Keratinocyte (primary cell): ENCODE data around the gene NF1.

Experiments
- EZH2 ChIP-seq: IDR thresholded peaks from one replicate; pipeline ENCODE4 v1.6.1; 2012; ENCODE audit warnings: inconsistent platforms, mild to moderate bottlenecking, low read length, moderate library complexity
- TF ChIP-seq, protein P1 (sequence below), 3 experiments: IDR thresholded peaks in 1 of 3; conservative IDR thresholded peaks in 1 of 3; optimal IDR thresholded peaks in 1 of 3; 2 replicates in 2 of 3; 3 replicates in 1 of 3; pipeline versions ENCODE3 to v1.5.1; 2011; ENCODE audit warnings: low read length in 3 of 3, mild to moderate bottlenecking in 3 of 3, moderate library complexity in 2 of 3, control low read depth in 1 of 3, inconsistent platforms in 1 of 3; ENCODE audit not compliant: insufficient read depth in 2 of 3; ENCODE audit errors: extremely low read depth in 1 of 3

- TF ChIP-seq, protein P1, sequence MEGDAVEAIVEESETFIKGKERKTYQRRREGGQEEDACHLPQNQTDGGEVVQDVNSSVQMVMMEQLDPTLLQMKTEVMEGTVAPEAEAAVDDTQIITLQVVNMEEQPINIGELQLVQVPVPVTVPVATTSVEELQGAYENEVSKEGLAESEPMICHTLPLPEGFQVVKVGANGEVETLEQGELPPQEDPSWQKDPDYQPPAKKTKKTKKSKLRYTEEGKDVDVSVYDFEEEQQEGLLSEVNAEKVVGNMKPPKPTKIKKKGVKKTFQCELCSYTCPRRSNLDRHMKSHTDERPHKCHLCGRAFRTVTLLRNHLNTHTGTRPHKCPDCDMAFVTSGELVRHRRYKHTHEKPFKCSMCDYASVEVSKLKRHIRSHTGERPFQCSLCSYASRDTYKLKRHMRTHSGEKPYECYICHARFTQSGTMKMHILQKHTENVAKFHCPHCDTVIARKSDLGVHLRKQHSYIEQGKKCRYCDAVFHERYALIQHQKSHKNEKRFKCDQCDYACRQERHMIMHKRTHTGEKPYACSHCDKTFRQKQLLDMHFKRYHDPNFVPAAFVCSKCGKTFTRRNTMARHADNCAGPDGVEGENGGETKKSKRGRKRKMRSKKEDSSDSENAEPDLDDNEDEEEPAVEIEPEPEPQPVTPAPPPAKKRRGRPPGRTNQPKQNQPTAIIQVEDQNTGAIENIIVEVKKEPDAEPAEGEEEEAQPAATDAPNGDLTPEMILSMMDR (optimal IDR thresholded peaks at IDR 0.05 in 1 of 3, IDR thresholded peaks at IDR 0.05 in 1 of 3, conservative IDR thresholded peaks at IDR 0.05 in 1 of 3; ENCODE audit: extremely low read depth in 1 of 3, insufficient read depth in 2 of 3, low read length in 3 of 3) = no peak
- TF ChIP-seq EZH2 = no peak
These were observed 263.1 kb downstream of the NF1 start for GRCh38 chr17:31357839-31358394.
